NT2/D1 (cell line): ENCODE data around the gene UGT1A1.

Source experiments
- DNase-seq: peaks from one replicate; pipeline ENCODE4 v3.0.0-alpha.2; 2011; ENCODE audit warnings: low read depth, low spot score
- H3K27me3 ChIP-seq: 2 replicates; pipeline ENCODE4 v1.6.0; 2011; ENCODE audit warnings: mild to moderate bottlenecking; ENCODE audit not compliant: insufficient read length, insufficient read depth
- H3K36me3 ChIP-seq: 2 replicates; pipeline ENCODE4 v1.6.1; 2011; ENCODE audit warnings: mild to moderate bottlenecking, low read length, mixed read lengths; ENCODE audit not compliant: insufficient read depth, insufficient read length
- H3K4me1 ChIP-seq: 2 replicates; pipeline ENCODE4 v1.5.1; 2011; ENCODE audit not compliant: insufficient read depth, insufficient read length
- H3K4me3 ChIP-seq: 2 replicates; pipeline ENCODE4 v1.5.1; 2011; ENCODE audit warnings: low read depth; ENCODE audit not compliant: insufficient read length
- H3K9ac ChIP-seq: 2 replicates; pipeline ENCODE4 v1.6.0; 2011; ENCODE audit warnings: low read depth; ENCODE audit not compliant: insufficient read length
- H3K9me3 ChIP-seq: 2 replicates; pipeline ENCODE4 v1.5.1; 2011; ENCODE audit warnings: mild to moderate bottlenecking, low read length; ENCODE audit not compliant: insufficient read depth
- SUZ12 ChIP-seq: IDR thresholded peaks from 2 replicates; pipeline ENCODE4 v1.6.1; 2011; ENCODE audit not compliant: insufficient read length, insufficient read depth; ENCODE audit errors: extremely low read depth
- YY1 ChIP-seq: IDR thresholded peaks from 2 replicates; pipeline ENCODE4 v1.6.1; 2011; ENCODE audit not compliant: insufficient read length, insufficient read depth
- ZNF274 ChIP-seq: IDR thresholded peaks from 2 replicates; pipeline ENCODE4 v1.6.1; 2011; ENCODE audit warnings: mild to moderate bottlenecking, low read depth, low read length

Gene UGT1A1

DNA sequence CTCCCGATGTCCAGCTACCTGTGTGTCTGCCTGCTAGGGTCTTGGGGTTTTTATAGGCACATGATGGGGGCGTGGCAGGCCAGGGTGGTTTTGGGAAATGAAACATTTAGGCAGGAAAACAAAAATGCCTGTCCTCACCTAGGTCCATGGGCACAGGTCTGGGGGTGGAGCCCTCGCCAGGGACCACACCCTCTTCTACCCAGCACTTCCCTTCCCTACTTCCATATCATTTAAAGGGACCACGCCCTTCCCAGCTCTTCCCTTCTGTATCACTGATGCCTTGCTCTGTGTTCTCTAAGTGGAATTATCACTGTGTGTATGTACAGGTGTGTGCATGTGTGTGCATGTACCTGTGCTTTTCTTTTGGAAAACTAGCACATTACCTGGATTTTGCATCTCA lies 6.3 kb downstream of the UGT1A1 start:
- Histone ChIP-seq H3K9me3 (no peaks in the 10 kb centered on the region), H3K9ac (no peak overlapping the region), H3K4me1 (no peaks in the 10 kb centered on the region), H3K27me3 (no peaks in the 10 kb centered on the region), H3K36me3 (no peaks in the 10 kb centered on the region), H3K4me3 (no peak overlapping the region)
- no peak for DNase-seq
- no peak for TF ChIP-seq ZNF274
- no peak for TF ChIP-seq YY1
- TF ChIP-seq SUZ12: no peak

GRCh38 chr2:233768076-233768475 lies 8.0 kb downstream of the UGT1A1 start:
- DNase-seq: peak; percentile 13
- Histone ChIP-seq H3K9me3 (no peaks in the 10 kb centered on the region), H3K4me3 (no peak overlapping the region), H3K4me1 (no peaks in the 10 kb centered on the region), H3K36me3 (no peaks in the 10 kb centered on the region), H3K9ac (no peak overlapping the region), H3K27me3 (no peaks in the 10 kb centered on the region)
- TF ChIP-seq SUZ12 (no peak), YY1 (no peak), ZNF274 (no peak)

GRCh38 chr2:233769260-233769659 lies 9.2 kb downstream of the UGT1A1 start:
- Histone ChIP-seq H3K9me3 (no peaks in the 10 kb centered on the region), H3K27me3 (no peaks in the 10 kb centered on the region), H3K9ac (no peak overlapping the region), H3K36me3 (no peaks in the 10 kb centered on the region), H3K4me1 (no peaks in the 10 kb centered on the region), H3K4me3 (no peak overlapping the region)
- TF ChIP-seq ZNF274: no peak
- TF ChIP-seq SUZ12: no peak
- TF ChIP-seq YY1: no peak
- DNase-seq: no peak

DNA sequence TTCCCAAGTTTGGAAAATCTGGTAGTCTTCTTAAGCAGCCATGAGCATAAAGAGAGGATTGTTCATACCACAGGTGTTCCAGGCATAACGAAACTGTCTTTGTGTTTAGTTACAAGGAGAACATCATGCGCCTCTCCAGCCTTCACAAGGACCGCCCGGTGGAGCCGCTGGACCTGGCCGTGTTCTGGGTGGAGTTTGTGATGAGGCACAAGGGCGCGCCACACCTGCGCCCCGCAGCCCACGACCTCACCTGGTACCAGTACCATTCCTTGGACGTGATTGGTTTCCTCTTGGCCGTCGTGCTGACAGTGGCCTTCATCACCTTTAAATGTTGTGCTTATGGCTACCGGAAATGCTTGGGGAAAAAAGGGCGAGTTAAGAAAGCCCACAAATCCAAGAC lies 12.1 kb downstream of the UGT1A1 start:
- DNase-seq: no peak
- Histone ChIP-seq H3K4me3 (no peak overlapping the region), H3K36me3 (no peaks in the 10 kb centered on the region), H3K9ac (no peak overlapping the region), H3K9me3 (peaks cover 16% of the 10 kb centered on the region; the same call in 1 of the 2 replicates), H3K4me1 (no peaks in the 10 kb centered on the region), H3K27me3 (no peaks in the 10 kb centered on the region)
- no peak for TF ChIP-seq SUZ12
- no peak for TF ChIP-seq YY1
- TF ChIP-seq ZNF274: no peak

GRCh38 chr2:233772583-233772982 lies 12.5 kb downstream of the UGT1A1 start:
- Histone ChIP-seq H3K36me3 (no peaks in the 10 kb centered on the region), H3K4me1 (no peaks in the 10 kb centered on the region), H3K27me3 (no peaks in the 10 kb centered on the region), H3K4me3 (no peak overlapping the region), H3K9ac (no peak overlapping the region), H3K9me3 (peaks cover 16% of the 10 kb centered on the region; the same call in 1 of the 2 replicates)
- no peak for DNase-seq
- no peak for TF ChIP-seq SUZ12
- TF ChIP-seq ZNF274: no peak
- TF ChIP-seq YY1: no peak

DNA sequence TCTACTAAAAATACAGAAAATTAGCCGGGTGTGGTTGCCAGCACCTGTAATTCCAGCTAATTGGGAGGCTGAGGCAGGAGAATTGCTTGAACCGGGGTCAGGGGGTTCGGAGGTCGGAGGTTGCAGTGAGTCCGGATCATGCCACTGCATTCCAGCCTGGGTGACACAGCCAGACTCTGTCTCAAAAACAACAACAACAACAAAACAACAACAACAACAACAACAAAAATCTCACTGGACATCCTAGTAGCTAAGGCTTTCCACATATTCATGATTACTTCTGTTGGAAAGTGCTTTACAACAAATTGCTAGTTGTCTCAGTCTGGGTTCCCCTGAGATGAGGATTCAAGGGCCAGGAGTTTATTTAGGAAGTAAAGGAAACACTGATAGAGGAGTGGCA lies 13.8 kb downstream of the UGT1A1 start:
- Histone ChIP-seq H3K4me1 (no peaks in the 10 kb centered on the region), H3K36me3 (no peaks in the 10 kb centered on the region), H3K9me3 (peaks cover 16% of the 10 kb centered on the region; the same call in 1 of the 2 replicates), H3K27me3 (no peaks in the 10 kb centered on the region), H3K4me3 (no peak overlapping the region), H3K9ac (no peak overlapping the region)
- no peak for DNase-seq
- TF ChIP-seq YY1: no peak

DNA sequence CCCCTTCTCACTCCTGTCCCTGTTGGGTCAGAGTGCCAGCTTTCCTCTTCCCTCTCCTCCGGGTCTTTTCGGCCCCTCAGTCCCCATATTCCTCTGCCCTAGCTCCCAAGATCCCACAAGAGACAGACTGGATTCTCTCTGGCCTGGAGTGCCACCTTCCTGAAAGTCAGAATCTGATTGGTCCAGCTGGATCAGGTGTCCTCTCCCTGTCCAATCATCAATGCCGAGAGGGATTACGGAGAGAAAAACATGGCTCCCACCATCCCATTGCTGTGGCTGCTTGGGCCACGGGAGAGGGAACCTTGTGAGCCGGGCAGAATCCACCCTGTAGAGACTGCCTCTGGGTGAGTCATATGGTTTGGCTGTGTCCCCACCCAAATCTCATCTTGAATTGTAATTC lies 15.3 kb downstream of the UGT1A1 start:
- no peak for DNase-seq
- H3K27me3 ChIP-seq: no peaks in the 10 kb centered on the region
- no peak overlapping the region for H3K4me3 ChIP-seq
- no peak overlapping the region for H3K9ac ChIP-seq
- H3K4me1 ChIP-seq: no peaks in the 10 kb centered on the region
- TF ChIP-seq SUZ12 (no peak), ZNF274 (no peak), YY1 (no peak)
- H3K36me3 ChIP-seq: no peaks in the 10 kb centered on the region
- peaks cover 16% of the 10 kb centered on the region; the same call in 1 of the 2 replicates for H3K9me3 ChIP-seq

DNA sequence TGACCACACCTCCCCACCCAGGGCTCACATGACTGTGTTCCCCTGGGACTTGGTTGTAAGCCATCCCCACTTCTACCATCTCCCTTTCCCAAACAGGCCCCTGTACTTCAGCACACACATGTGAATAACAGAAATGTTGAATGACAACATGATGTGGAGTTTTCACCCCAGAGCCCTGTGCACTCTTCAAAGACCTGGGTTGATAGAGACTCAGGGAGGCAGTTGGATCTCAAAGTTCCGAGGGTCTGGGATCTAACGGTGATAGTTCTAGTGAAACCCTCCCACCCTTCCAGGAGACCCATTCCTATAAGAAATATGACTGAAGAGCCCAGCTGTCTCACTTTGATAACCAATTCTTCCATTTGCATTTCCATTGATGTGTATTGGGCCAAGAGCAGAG lies 18.0 kb downstream of the UGT1A1 start, which contains the start of gene MROH2A:
Gene MROH2A, plus strand, starts transcription at position 301 of the 400 bp plus-strand sequence. CDS start 1,029 bp downstream, outside the sequence.
- Histone ChIP-seq H3K36me3 (no peaks in the 10 kb centered on the region), H3K4me3 (no peak within 1 kb of the TSS), H3K4me1 (no peaks in the 10 kb centered on the region), H3K27me3 (no peaks in the 10 kb centered on the region), H3K9ac (no peak within 1 kb of the TSS), H3K9me3 (peaks cover 16% of the 10 kb centered on the region; the same call in 1 of the 2 replicates)
- DNase-seq: no peak
- no peak for TF ChIP-seq SUZ12
- no peak for TF ChIP-seq ZNF274
- no peak for TF ChIP-seq YY1
